Tibial nerve (tissue), 4 donors: Measurements from ENCODE around the gene DSG1.

Source experiments
- EP300 ChIP-seq, 2 donors: sonication (generic); formaldehyde crosslinking; IDR thresholded peaks; one replicate each; pipeline ENCODE4 v1.6.1; 2017; ENCODE audit warnings: antibody characterized with exemption in 2 of 2, mild to moderate bottlenecking in 1 of 2
- POLR2A ChIP-seq, 2 donors: fragments of 450-650 bp; IDR thresholded peaks; one replicate each; pipeline ENCODE4 v1.6.1; 2017; ENCODE audit warnings: antibody characterized with exemption in 2 of 2, mild to moderate bottlenecking in 2 of 2, moderate library complexity in 2 of 2
- TF ChIP-seq, protein P1 (sequence below), 5 experiments: fragments of 200-600 bp in 3 of 5; fragments of 450-650 bp in 2 of 5; sonication (generic) in 3 of 5; IDR thresholded peaks; one replicate each; pipeline ENCODE4 v1.5.1; 2016 to 2019; ENCODE audit warnings: antibody characterized with exemption in 5 of 5, mild to moderate bottlenecking in 3 of 5, moderate library complexity in 2 of 5

DNA sequence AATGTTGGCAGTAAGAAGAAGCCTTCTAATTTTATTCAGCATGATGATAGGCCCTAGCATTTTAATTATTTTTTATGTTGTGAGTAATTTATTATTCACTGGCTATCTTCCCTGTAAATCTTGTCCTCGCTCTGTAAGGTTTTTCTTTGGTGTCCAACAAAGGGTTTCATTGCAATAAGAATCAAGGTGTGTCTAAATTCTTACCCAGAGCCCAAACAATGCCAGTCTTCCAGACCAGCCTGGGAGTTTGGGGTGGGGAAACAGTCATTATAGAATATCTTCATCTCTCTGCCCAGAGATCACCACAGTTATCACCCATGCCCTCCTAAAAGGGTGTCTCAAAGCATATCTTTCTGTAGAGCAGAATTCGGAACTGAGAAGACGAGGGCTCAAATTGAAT, 58.5 kb downstream of the DSG1 start, which contains the start of gene DSG4:
- TF ChIP-seq, protein P1, sequence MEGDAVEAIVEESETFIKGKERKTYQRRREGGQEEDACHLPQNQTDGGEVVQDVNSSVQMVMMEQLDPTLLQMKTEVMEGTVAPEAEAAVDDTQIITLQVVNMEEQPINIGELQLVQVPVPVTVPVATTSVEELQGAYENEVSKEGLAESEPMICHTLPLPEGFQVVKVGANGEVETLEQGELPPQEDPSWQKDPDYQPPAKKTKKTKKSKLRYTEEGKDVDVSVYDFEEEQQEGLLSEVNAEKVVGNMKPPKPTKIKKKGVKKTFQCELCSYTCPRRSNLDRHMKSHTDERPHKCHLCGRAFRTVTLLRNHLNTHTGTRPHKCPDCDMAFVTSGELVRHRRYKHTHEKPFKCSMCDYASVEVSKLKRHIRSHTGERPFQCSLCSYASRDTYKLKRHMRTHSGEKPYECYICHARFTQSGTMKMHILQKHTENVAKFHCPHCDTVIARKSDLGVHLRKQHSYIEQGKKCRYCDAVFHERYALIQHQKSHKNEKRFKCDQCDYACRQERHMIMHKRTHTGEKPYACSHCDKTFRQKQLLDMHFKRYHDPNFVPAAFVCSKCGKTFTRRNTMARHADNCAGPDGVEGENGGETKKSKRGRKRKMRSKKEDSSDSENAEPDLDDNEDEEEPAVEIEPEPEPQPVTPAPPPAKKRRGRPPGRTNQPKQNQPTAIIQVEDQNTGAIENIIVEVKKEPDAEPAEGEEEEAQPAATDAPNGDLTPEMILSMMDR (IDR thresholded peaks at IDR 0.05): no peak
- TF ChIP-seq POLR2A (IDR thresholded peaks at IDR 0.05) (no peak), EP300 (IDR thresholded peaks at IDR 0.05) (no peak)
